ENCODE results near the gene UPF2. TPM values are rescaled to one million over a fixed set of nuclear protein-coding genes. Genes with fewer than 3 reads are reported as not detected.

UPF2 gene
- total and polyA plus RNA-seq, 4 donors = 6.6 to 19.6 (median 16.4) TPM

GRCh38 chr10:11906714-11907113 lies 135.9 kb downstream of the UPF2 start:
- H3K9ac ChIP-seq (ENCODE audit: low read depth in 1 of 2, low read length in 2 of 2) = no peak overlapping the region
- WGBS = 77% methylated on average over 8 of the region's 8 CpGs
- H3K27ac ChIP-seq (ENCODE audit: low read depth in 1 of 2, low read length in 2 of 2) = no peak overlapping the region
- H3K9me3 ChIP-seq (ENCODE audit: control insufficient read depth in 4 of 4, low read length in 3 of 4) = no peaks in the 10 kb centered on the region
- no peak overlapping the region for H3K4me3 ChIP-seq (ENCODE audit: low read depth in 1 of 3, low read length in 3 of 3)
- no peaks in the 10 kb centered on the region for H3K27me3 ChIP-seq (ENCODE audit: control insufficient read depth in 4 of 4, insufficient read depth in 4 of 4, low read length in 3 of 4)
- H3K36me3 ChIP-seq (ENCODE audit: control insufficient read depth in 4 of 4, insufficient read depth in 3 of 4, low read depth in 1 of 4, low read length in 3 of 4) = no peaks in the 10 kb centered on the region
- TF ChIP-seq HNF4G (IDR thresholded peaks at IDR 0.05) (no peak), CTCF (IDR thresholded peaks at IDR 0.05; ENCODE audit: low read depth, low read length, missing input control) (no peak), ZBTB33 (IDR thresholded peaks at IDR 0.05) (no peak), FOXA2 (IDR thresholded peaks at IDR 0.05) (no peak), RAD21 (IDR thresholded peaks at IDR 0.05) (no peak), HNF4A (conservative IDR thresholded peaks at IDR 0.05) (no peak), YY1 (IDR thresholded peaks at IDR 0.05) (no peak), JUND (IDR thresholded peaks at IDR 0.05) (no peak), ATF3 (IDR thresholded peaks at IDR 0.05) (no peak), FOXA1 (IDR thresholded peaks at IDR 0.05) (no peak), NR2F2 (IDR thresholded peaks at IDR 0.05) (no peak), TAF1 (conservative IDR thresholded peaks at IDR 0.05) (no peak), MAX (IDR thresholded peaks at IDR 0.05) (no peak), RXRA (IDR thresholded peaks at IDR 0.05) (no peak), REST (IDR thresholded peaks at IDR 0.05) (no peak), GABPA (IDR thresholded peaks at IDR 0.05 in 1 of 2, conservative IDR thresholded peaks at IDR 0.05 in 1 of 2) (no peak), SP1 (IDR thresholded peaks at IDR 0.05) (no peak)
- no peak for DNase-seq (ENCODE audit: low spot score)
- peaks cover 1 to 4% (median 2%) of the 10 kb centered on the region in 4 donors for H3K4me1 ChIP-seq (ENCODE audit: control insufficient read depth in 4 of 4, insufficient read depth in 4 of 4, low read length in 3 of 4)

- Histone ChIP-seq H3K27me3 (ENCODE audit: control insufficient read depth in 4 of 4, insufficient read depth in 4 of 4, low read length in 3 of 4) (no peaks in the 10 kb centered on the region), H3K4me3 (ENCODE audit: low read depth in 1 of 3, low read length in 3 of 3) (no peak overlapping the region), H3K9ac (ENCODE audit: low read depth in 1 of 2, low read length in 2 of 2) (no peak overlapping the region), H3K27ac (ENCODE audit: low read depth in 1 of 2, low read length in 2 of 2) (no peak overlapping the region), H3K9me3 (ENCODE audit: control insufficient read depth in 4 of 4, low read length in 3 of 4) (no peaks in the 10 kb centered on the region), H3K4me1 (ENCODE audit: control insufficient read depth in 4 of 4, insufficient read depth in 4 of 4, low read length in 3 of 4) (peaks cover 5 to 16% (median 15%) of the 10 kb centered on the region in 4 donors), H3K36me3 (ENCODE audit: control insufficient read depth in 4 of 4, insufficient read depth in 3 of 4, low read depth in 1 of 4, low read length in 3 of 4) (no peaks in the 10 kb centered on the region)
- 97% methylated on average over 7 of the region's 7 CpGs for whole genome bisulfite sequencing
- no peak for DNase-seq (ENCODE audit: low spot score)
- TF ChIP-seq REST (IDR thresholded peaks at IDR 0.05) (no peak), TAF1 (conservative IDR thresholded peaks at IDR 0.05) (no peak), ZBTB33 (IDR thresholded peaks at IDR 0.05) (no peak), CTCF (IDR thresholded peaks at IDR 0.05; ENCODE audit: low read depth, low read length, missing input control) (no peak)
These were observed 140.0 kb downstream of the UPF2 start for GRCh38 chr10:11902646-11903045.
